HFF-Myc (cell line): ENCODE measurements around the gene SLC12A4.

Experiments used
- DNase-seq: peaks from one replicate; pipeline ENCODE4 v3.0.0-alpha.2; 2011; ENCODE audit warnings: low read depth; ENCODE audit errors: extremely low read depth
- H3K4me3 ChIP-seq: replicated peaks from 2 replicates; pipeline ENCODE4 v1.5.1; 2011; ENCODE audit warnings: low read depth, mild to moderate bottlenecking, control low read depth, low read length
- CTCF ChIP-seq: IDR thresholded peaks from 2 replicates; pipeline ENCODE4 v1.5.1; 2012; ENCODE audit warnings: mild to moderate bottlenecking, low read depth, low read length, control low read depth; ENCODE audit errors: missing control alignments

SLC12A4 gene

GRCh38 chr16:67986949-67987348 is 18.5 kb upstream of the SLC12A4 start:
- DNase-seq: no peak
- H3K4me3 ChIP-seq: no peak overlapping the region
- no peak for TF ChIP-seq CTCF

- no peak for TF ChIP-seq CTCF
- no peak for DNase-seq
- no peak overlapping the region for H3K4me3 ChIP-seq
Observed at GRCh38 chr16:67982011-67982696, 13.7 kb upstream of the SLC12A4 start.

DNA sequence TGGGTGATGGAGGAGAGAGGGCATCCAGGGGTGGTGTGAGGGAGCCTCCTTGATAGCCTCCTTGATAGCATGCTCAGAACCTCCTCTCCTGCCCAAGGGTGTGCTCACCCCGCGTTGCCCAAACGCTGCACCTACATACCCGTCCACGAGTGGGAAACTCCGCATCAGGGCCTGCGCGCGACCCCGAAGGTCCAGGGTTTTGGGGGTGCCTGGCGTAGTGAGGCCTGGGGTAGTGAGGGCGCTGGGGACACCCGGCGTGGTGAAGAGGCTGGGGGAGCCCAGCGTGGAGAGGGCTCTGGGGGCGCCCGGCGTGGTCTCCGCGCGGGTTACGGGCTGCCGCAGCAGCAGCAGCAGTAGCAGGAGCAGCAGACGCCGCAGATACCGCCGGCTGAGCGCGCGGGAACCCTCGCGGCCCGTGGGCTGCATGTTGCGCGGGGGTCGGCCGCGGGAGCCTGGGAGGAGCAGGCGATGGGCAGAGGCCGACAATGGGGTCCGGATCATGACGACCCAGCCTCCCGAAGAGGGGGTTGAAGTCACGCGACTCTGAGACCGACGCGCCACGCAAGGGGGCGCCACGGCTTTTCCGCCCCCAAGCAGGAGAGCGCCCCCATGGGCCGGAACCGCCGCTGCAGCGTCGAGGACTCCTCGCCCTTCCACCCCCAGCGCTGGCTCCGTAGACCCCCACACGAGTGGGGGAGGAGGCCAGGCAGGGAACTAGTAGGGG is 11.7 kb upstream of the SLC12A4 start, which contains the start of gene DPEP3:
Gene DPEP3 (minus strand): TSS at position 545 of the 724 bp plus-strand sequence. CDS start 119 bp downstream, at position 426.
- no peak for DNase-seq
- H3K4me3 ChIP-seq: no peak within 1 kb of the TSS
- peak; percentile 24 for TF ChIP-seq CTCF

DNA sequence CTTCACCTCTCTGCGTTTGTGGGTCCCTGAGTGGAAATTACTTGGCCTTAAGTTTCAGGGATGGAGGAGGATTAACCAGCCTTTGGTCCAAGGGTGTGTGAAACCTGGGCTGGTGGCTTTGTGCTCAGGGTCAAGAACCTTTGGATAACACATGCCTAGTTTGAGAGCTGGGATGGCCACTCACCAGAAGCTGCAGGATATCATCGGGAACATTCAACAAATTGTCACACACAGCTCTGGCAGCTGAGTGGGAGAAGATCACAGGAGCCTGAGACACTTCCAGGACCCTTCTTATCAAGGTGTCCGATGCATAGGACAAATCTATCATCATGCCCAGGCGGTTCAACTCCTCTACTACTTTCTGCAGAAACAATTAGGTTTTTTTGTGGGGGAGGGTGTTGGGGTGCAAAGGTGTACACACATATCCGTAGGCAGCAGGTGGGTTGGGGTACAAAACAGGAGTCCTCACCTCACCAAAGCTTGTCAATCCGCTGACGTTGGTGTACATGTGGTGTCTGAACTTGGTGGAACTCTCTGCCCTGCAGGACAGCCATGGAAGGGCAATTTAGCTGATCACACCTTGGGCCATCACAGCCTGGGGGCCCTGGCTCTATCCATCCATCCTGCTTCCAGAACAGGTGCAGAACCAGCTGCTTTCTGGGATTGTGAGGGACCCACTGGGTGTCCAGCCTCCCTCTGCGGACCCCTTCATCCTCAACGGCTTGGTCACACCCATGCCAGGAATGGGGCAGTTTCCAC is 9.2 kb upstream of the SLC12A4 start:
- DNase-seq: no peak
- no peak overlapping the region for H3K4me3 ChIP-seq
- TF ChIP-seq CTCF: no peak

GRCh38 chr16:67977005-67977404 is 8.6 kb upstream of the SLC12A4 start:
- TF ChIP-seq CTCF: no peak
- no peak overlapping the region for H3K4me3 ChIP-seq
- no peak for DNase-seq

DNA sequence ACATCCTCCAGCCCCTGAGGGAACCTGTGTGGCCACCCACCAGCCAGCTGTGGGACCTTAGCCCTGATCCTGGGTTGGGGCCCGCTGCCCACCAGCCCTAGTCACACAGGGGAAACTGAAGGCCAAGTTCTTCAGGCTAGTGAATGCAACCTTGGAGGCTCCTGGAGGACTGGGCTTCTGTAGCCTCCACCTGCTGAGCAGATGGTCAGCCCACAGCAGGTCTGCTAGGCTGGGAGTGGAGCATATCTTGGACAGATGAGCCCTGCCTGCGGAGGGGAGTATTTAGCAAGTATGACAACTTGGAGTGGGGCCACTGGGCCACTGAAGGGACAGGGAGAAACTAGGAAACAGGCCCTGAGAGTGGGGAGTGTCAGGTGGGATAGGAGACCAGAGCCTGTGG is 7.8 kb upstream of the SLC12A4 start:
- H3K4me3 ChIP-seq: no peak overlapping the region
- DNase-seq: no peak
- TF ChIP-seq CTCF: no peak
